ENCODE data around the gene FSD1L. TPM values are rescaled to one million over a fixed set of nuclear protein-coding genes. Genes with fewer than 3 reads are reported as not detected.

FSD1L gene
- total RNA-seq, 1 experiment from 2014 or later: 3.4 TPM

GRCh38 chr9:105484226-105484625 lies 36.4 kb downstream of the FSD1L start:
- Mint-ChIP-seq H3K4me1 (ENCODE audit: low read depth, unreplicated experiment) (no peaks in the 10 kb centered on the region), H3K9me3 (ENCODE audit: low read depth, unreplicated experiment) (no peaks in the 10 kb centered on the region), H3K36me3 (ENCODE audit: insufficient read depth, unreplicated experiment) (no peaks in the 10 kb centered on the region), H3K27me3 (ENCODE audit: unreplicated experiment) (no peaks in the 10 kb centered on the region), H3K27ac (ENCODE audit: unreplicated experiment) (no peak overlapping the region), H3K4me3 (ENCODE audit: low read depth, unreplicated experiment) (no peak overlapping the region)
- no peak for DNase-seq
- intact Hi-C loops (cut with micrococcal nuclease; ENCODE audit: unreplicated experiment): no loop called here
- TF ChIP-seq CTCF (IDR thresholded peaks at IDR 0.05; ENCODE audit: unreplicated experiment): no peak
- BruUV-seq (replicated peaks): no TSS peak
- CTCF ChIA-PET: no interaction called here

- intact Hi-C loops (cut with micrococcal nuclease; ENCODE audit: unreplicated experiment): no loop called here
- no peak overlapping the region for H3K4me3 Mint-ChIP-seq (ENCODE audit: low read depth, unreplicated experiment)
- no peak overlapping the region for H3K27ac Mint-ChIP-seq (ENCODE audit: unreplicated experiment)
- H3K4me1 Mint-ChIP-seq (ENCODE audit: low read depth, unreplicated experiment): no peaks in the 10 kb centered on the region
- no peak for TF ChIP-seq CTCF (IDR thresholded peaks at IDR 0.05; ENCODE audit: unreplicated experiment)
- no TSS peak for BruUV-seq (replicated peaks)
- H3K27me3 Mint-ChIP-seq (ENCODE audit: unreplicated experiment): no peaks in the 10 kb centered on the region
- no peaks in the 10 kb centered on the region for H3K36me3 Mint-ChIP-seq (ENCODE audit: insufficient read depth, unreplicated experiment)
- CTCF ChIA-PET: no interaction called here
- no peaks in the 10 kb centered on the region for H3K9me3 Mint-ChIP-seq (ENCODE audit: low read depth, unreplicated experiment)
- no peak for DNase-seq
These were observed 37.3 kb downstream of the FSD1L start for GRCh38 chr9:105485131-105485530.

- intact Hi-C loops (cut with micrococcal nuclease; ENCODE audit: unreplicated experiment): no loop called here
- Mint-ChIP-seq H3K9me3 (ENCODE audit: low read depth, unreplicated experiment) (peaks cover 4% of the 10 kb centered on the region), H3K27me3 (ENCODE audit: unreplicated experiment) (no peaks in the 10 kb centered on the region), H3K36me3 (ENCODE audit: insufficient read depth, unreplicated experiment) (no peaks in the 10 kb centered on the region), H3K27ac (ENCODE audit: unreplicated experiment) (no peak overlapping the region), H3K4me3 (ENCODE audit: low read depth, unreplicated experiment) (no peak overlapping the region), H3K4me1 (ENCODE audit: low read depth, unreplicated experiment) (no peaks in the 10 kb centered on the region)
- CTCF ChIA-PET: no interaction called here
- TF ChIP-seq CTCF (IDR thresholded peaks at IDR 0.05; ENCODE audit: unreplicated experiment): no peak
- no peak for DNase-seq
- BruUV-seq (replicated peaks): no TSS peak
These were observed 49.0 kb downstream of the FSD1L start for GRCh38 chr9:105496826-105497225.

- Mint-ChIP-seq H3K4me3 (ENCODE audit: low read depth, unreplicated experiment) (no peak overlapping the region), H3K27me3 (ENCODE audit: unreplicated experiment) (no peaks in the 10 kb centered on the region), H3K9me3 (ENCODE audit: low read depth, unreplicated experiment) (no peaks in the 10 kb centered on the region), H3K36me3 (ENCODE audit: insufficient read depth, unreplicated experiment) (no peaks in the 10 kb centered on the region), H3K4me1 (ENCODE audit: low read depth, unreplicated experiment) (no peaks in the 10 kb centered on the region), H3K27ac (ENCODE audit: unreplicated experiment) (no peak overlapping the region)
- intact Hi-C loops (cut with micrococcal nuclease; ENCODE audit: unreplicated experiment): no loop called here
- CTCF ChIA-PET: no interaction called here
- no TSS peak for BruUV-seq (replicated peaks)
- TF ChIP-seq CTCF (IDR thresholded peaks at IDR 0.05; ENCODE audit: unreplicated experiment): no peak
- no peak for DNase-seq
These were observed 49.9 kb downstream of the FSD1L start for GRCh38 chr9:105497704-105498103.

Measured in Calu3 (cell line).